WERI-Rb-1 (cell line): ENCODE results near the gene NFIA.

ENCODE experiments used
- DNase-seq: peaks from one replicate; pipeline ENCODE4 v3.0.0-alpha.2; 2020
- H3K27ac ChIP-seq: fragments of 250-450 bp; sonication (Bioruptor Pico); 2 replicates; pipeline ENCODE4 v1.5.1; 2020; ENCODE audit warnings: mild to moderate bottlenecking, moderate library complexity
- H3K27me3 ChIP-seq: fragments of 250-450 bp; sonication (Bioruptor Pico); 2 replicates; pipeline ENCODE4 v1.5.1; 2021; ENCODE audit warnings: mild to moderate bottlenecking, low read depth, moderate library complexity; ENCODE audit not compliant: insufficient read depth, severe bottlenecking
- H3K36me3 ChIP-seq: fragments of 250-450 bp; sonication (Bioruptor Pico); 2 replicates; pipeline ENCODE4 v1.5.1; 2020; ENCODE audit warnings: mild to moderate bottlenecking, moderate library complexity
- H3K4me3 ChIP-seq: 2 replicates; pipeline ENCODE4 v1.5.1; 2011; ENCODE audit warnings: low read depth, mild to moderate bottlenecking, control low read depth, low read length
- H3K9me3 ChIP-seq: fragments of 250-450 bp; sonication (Bioruptor Pico); 2 replicates; pipeline ENCODE4 v1.5.1; 2021; ENCODE audit warnings: mild to moderate bottlenecking, moderate library complexity; ENCODE audit not compliant: severe bottlenecking
- CTCF ChIP-seq: IDR thresholded peaks from 2 replicates; pipeline ENCODE4 v1.5.1; 2011; ENCODE audit warnings: low read depth, mild to moderate bottlenecking, control low read depth, inconsistent platforms, low read length

NFIA gene

GRCh38 chr1:61400131-61400770 lies 317.9 kb downstream of the NFIA start:
- no peak for DNase-seq
- no peak overlapping the region for H3K27ac ChIP-seq
- no peaks in the 10 kb centered on the region for H3K9me3 ChIP-seq
- TF ChIP-seq CTCF, result no peak
- no peak overlapping the region for H3K4me3 ChIP-seq
- no peaks in the 10 kb centered on the region for H3K36me3 ChIP-seq
- H3K27me3 ChIP-seq, result no peaks in the 10 kb centered on the region

DNA sequence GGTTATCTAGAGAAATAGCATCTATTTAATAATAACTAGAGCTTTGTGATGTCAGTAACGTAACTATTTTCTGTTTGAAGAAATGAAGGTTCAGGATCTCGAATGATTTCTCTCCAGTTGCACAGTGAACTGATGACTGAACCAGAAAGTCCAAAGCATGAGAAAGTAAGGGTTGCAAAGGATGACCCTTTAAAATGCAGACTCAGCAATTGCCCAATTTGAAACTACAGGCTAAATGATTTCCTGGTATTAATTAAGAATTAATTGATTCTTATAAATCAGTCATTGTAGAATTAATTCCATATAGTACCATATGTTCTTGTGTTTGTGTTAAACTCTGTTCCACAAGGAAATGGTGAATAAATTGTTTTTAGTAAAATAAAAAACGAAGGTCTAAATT lies 318.6 kb downstream of the NFIA start:
- H3K9me3 ChIP-seq, result no peaks in the 10 kb centered on the region
- no peak for DNase-seq
- H3K36me3 ChIP-seq, result no peaks in the 10 kb centered on the region
- H3K27ac ChIP-seq, result no peak overlapping the region
- no peak overlapping the region for H3K4me3 ChIP-seq
- no peak for TF ChIP-seq CTCF
- no peaks in the 10 kb centered on the region for H3K27me3 ChIP-seq

DNA sequence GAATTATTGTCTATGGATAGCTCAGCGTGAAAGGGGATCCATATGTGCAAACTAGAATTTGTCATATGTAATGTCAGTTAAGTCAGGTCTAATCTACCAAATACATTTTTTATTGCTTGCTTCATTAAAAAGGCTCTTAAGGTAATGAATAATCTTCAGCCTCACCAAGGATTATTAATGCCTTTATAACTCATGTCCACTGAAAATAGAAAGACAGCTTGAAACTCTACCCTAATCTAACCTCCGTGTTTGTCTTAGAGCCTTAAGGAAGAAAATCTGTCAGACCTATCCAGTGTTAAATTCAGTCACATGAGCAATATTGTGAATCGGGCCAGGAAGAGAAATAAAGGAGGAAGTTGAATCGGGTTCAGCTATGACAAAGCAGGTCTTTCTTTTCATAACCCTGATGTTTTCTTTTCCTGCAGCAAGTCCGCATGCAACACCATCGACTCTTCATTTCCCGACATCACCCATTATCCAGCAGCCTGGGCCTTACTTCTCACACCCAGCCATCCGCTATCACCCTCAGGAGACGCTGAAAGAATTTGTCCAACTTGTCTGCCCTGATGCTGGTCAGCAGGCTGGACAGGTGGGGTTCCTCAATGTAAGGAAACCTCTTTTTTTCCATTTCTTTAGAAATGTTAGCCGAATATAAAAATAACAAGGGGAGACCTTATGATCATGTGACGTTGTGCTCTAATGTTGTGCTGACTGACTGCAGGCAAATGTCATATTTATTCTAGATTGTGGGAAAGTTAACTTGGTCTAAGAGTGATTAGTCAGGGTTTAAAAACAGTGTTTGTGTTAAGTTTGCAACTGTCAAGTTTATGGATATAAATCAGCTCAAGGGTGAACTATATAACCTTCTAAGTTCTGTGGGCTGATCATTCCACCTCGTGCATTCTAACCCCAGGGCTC lies 321.6 kb downstream of the NFIA start:
- Histone ChIP-seq H3K36me3 (no peaks in the 10 kb centered on the region), H3K27ac (peak overlapping the region; percentile 65), H3K9me3 (no peaks in the 10 kb centered on the region), H3K4me3 (no peak overlapping the region), H3K27me3 (no peaks in the 10 kb centered on the region)
- TF ChIP-seq CTCF, result no peak
- DNase-seq, result no peak

DNA sequence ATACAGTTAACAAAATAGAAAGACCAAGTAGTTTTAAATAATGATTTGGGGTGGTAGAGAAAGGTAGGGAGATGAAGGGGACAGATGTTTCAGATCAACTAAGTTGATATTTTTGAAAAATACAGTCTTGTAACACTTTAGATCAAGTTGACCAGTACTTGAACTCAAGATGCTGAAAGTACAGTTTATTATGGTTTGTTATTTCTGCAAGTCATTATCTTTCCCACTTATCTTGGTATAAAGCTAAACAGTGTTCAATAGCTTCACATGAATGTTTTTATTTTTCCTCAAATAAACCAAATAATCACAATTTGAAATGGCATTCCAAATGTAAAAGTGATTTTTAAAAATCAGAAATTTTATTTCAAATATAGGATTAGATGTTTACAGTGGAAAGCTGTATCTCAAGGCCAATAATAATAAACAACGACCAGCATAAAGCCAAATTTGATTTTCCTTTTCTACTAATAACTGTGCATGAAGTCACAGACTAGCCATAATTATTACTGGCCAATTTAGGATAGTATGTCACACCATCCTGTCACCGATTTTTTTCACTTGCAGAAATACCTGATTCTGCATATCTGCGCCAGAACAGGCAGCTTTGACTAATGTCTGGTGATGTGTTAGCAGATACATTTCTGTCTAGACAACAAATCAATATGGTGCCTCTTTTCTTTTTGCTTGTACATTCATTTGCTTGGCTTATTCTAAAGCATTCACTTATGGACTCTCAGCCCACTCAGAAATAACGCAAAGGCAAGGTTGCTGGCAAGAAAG lies 322.4 kb downstream of the NFIA start:
- Histone ChIP-seq H3K27me3 (no peaks in the 10 kb centered on the region), H3K9me3 (no peaks in the 10 kb centered on the region), H3K4me3 (no peak overlapping the region), H3K36me3 (no peaks in the 10 kb centered on the region), H3K27ac (peak overlapping the region; percentile 65)
- no peak for TF ChIP-seq CTCF
- DNase-seq, result no peak

DNA sequence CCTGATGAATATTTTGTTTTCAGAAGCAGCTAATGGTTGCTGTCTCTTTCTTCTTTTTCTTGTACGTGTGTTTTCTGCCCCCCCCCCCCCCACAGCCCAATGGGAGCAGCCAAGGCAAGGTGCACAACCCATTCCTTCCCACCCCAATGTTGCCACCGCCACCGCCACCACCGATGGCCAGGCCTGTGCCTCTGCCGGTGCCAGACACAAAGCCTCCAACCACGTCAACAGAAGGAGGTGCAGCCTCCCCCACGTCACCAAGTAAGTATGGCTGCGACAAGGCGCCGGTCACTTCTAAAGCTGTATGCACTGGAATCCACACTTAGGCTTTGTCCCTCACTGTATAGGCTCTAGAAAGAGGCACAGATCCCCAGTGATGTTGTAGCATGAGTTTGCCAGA lies 324.1 kb downstream of the NFIA start:
- TF ChIP-seq CTCF, result no peak
- Histone ChIP-seq H3K27me3 (no peaks in the 10 kb centered on the region), H3K9me3 (no peaks in the 10 kb centered on the region), H3K27ac (no peak overlapping the region), H3K36me3 (no peaks in the 10 kb centered on the region), H3K4me3 (no peak overlapping the region)
- DNase-seq, result no peak
